Testis (tissue), 2 donors: ENCODE data around the gene CBLB.

ENCODE experiments used
- POLR2A ChIP-seq: fragments of 450-650 bp; IDR thresholded peaks from one replicate; pipeline ENCODE4 v1.6.1; 2017; ENCODE audit warnings: antibody characterized with exemption, mild to moderate bottlenecking, moderate library complexity
- TF ChIP-seq, protein P1 (sequence below), 3 experiments: fragments of 450-650 bp in 2 of 3; fragments of 200-600 bp in 1 of 3; sonication (generic) in 1 of 3; IDR thresholded peaks; one replicate each; pipeline ENCODE4 v1.5.1; 2016 to 2019; ENCODE audit warnings: antibody characterized with exemption in 3 of 3, mild to moderate bottlenecking in 2 of 3, moderate library complexity in 1 of 3

GRCh38 chr3:105880681-105881290 lies 12.0 kb upstream of the CBLB start:
- TF ChIP-seq, protein P1, sequence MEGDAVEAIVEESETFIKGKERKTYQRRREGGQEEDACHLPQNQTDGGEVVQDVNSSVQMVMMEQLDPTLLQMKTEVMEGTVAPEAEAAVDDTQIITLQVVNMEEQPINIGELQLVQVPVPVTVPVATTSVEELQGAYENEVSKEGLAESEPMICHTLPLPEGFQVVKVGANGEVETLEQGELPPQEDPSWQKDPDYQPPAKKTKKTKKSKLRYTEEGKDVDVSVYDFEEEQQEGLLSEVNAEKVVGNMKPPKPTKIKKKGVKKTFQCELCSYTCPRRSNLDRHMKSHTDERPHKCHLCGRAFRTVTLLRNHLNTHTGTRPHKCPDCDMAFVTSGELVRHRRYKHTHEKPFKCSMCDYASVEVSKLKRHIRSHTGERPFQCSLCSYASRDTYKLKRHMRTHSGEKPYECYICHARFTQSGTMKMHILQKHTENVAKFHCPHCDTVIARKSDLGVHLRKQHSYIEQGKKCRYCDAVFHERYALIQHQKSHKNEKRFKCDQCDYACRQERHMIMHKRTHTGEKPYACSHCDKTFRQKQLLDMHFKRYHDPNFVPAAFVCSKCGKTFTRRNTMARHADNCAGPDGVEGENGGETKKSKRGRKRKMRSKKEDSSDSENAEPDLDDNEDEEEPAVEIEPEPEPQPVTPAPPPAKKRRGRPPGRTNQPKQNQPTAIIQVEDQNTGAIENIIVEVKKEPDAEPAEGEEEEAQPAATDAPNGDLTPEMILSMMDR (IDR thresholded peaks at IDR 0.05) = no peak
- TF ChIP-seq POLR2A = no peak
